Hematopoietic multipotent progenitor cell treated with erythropoietin and hydrocortisone succinate and interleukin-3 and kit ligand, for 4 days (in vitro differentiated cells): ENCODE measurements around the gene NEUROG2.

Experiments used
- DNase-seq: peaks from one replicate; pipeline ENCODE4 v3.0.0-alpha.2; 2015

The NEUROG2 gene

DNA sequence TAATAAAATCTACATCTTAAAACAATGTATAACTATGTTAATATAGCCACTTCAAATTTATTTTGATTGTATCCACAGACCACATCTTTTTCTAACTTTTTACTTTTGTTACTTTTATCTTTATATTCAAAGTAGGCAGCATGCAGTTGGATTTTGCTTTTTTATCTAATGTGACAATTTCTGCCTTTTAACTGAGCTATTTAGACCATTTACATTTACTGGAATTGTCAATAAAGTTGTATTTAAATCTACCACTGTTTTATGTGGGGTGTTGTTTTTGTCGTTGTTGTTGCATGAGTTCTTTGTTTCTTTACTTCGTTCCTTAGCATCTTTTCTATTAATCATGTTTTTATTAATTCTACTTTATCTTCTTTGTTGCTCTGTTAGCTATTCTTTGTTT is 42.0 kb downstream of the NEUROG2 start:
- no peak for DNase-seq

DNA sequence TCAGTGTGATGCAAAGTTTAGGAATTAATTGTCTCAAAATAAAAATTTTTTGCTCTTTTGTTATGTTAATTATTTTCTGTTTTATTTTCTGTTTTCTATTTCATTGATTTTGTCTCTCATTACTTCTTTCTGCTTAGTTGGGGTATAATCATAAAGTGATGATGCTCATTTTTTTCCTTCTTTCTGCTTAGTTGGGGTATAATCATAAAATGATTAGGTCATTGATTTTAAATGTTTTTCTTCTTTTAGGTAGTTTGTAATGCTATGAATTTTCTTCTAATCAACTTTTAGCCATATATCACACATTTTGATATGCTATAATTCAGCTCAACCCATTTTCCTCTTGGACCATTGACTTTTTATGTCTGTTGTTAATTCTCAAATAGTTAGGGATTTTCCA is 43.7 kb downstream of the NEUROG2 start:
- no peak for DNase-seq
